GM21360 (cell line): ENCODE measurements around the gene PDZD8.

Experiments used
- ATAC-seq: cut with Tn5 transposase; IDR thresholded peaks from one replicate; pipeline ENCODE4 v1.9.1; 2021; ENCODE audit warnings: mild to moderate bottlenecking, moderate library complexity; ENCODE audit not compliant: unreplicated experiment

The PDZD8 gene

GRCh38 chr10:117260084-117260483 is 115.2 kb downstream of the PDZD8 start:
- no peak for ATAC-seq

- ATAC-seq, result no peak
Measured at GRCh38 chr10:117259279-117259678, 116.0 kb downstream of the PDZD8 start.

- ATAC-seq, result no peak
Measured at GRCh38 chr10:117257721-117258120, 117.5 kb downstream of the PDZD8 start.

GRCh38 chr10:117256910-117257309 is 118.3 kb downstream of the PDZD8 start:
- ATAC-seq, result no peak

GRCh38 chr10:117255835-117256460 is 119.3 kb downstream of the PDZD8 start:
- ATAC-seq, result no peak

- ATAC-seq, result no peak
Measured at GRCh38 chr10:117254774-117255735, 120.2 kb downstream of the PDZD8 start.

- ATAC-seq, result no peak
Measured at GRCh38 chr10:117254338-117254737, 120.9 kb downstream of the PDZD8 start.

GRCh38 chr10:117253908-117254307 is 121.3 kb downstream of the PDZD8 start:
- no peak for ATAC-seq

GRCh38 chr10:117250411-117250810 is 124.8 kb downstream of the PDZD8 start:
- ATAC-seq, result no peak

- no peak for ATAC-seq
Measured at GRCh38 chr10:117249493-117250093, 125.6 kb downstream of the PDZD8 start.

- ATAC-seq, result no peak
Measured at GRCh38 chr10:117248750-117249465, 126.3 kb downstream of the PDZD8 start.

GRCh38 chr10:117246997-117247671 is 128.1 kb downstream of the PDZD8 start:
- ATAC-seq, result no peak

- no peak for ATAC-seq
Measured at GRCh38 chr10:117242463-117242832, 132.8 kb downstream of the PDZD8 start.

GRCh38 chr10:117241541-117242462 is 133.4 kb downstream of the PDZD8 start:
- ATAC-seq, result no peak

- no peak for ATAC-seq
Measured at GRCh38 chr10:117240621-117241529, 134.4 kb downstream of the PDZD8 start, which contains the start of gene SLC18A2. SLC18A2 (plus strand) TSS chr10:117241114; CDS start chr10:117241694, 580 bp downstream.

- no peak for ATAC-seq
Measured at GRCh38 chr10:117239721-117240620, 135.3 kb downstream of the PDZD8 start.

GRCh38 chr10:117239051-117239450 is 136.2 kb downstream of the PDZD8 start:
- no peak for ATAC-seq
